HG02943 (cell line): ENCODE results near the gene TPM1.
"Not testable (repeated sequence)": the region's sequence is repeated elsewhere in the genome, so short reads cannot be mapped to it uniquely, and the experiment has no call there.

Source experiments
- ATAC-seq: cut with Tn5 transposase; IDR thresholded peaks from one replicate; pipeline ENCODE4 v1.9.1; 2021; ENCODE audit warnings: mild to moderate bottlenecking, low read depth, moderate library complexity; ENCODE audit not compliant: unreplicated experiment

The TPM1 gene

GRCh38 chr15:63041974-63042876 lies at the start of gene TPM1:
Gene TPM1, plus strand, starts transcription at chr15:63042747. Its CDS starts 83 bp downstream, at chr15:63042830.
- ATAC-seq: no peak

- ATAC-seq: no peak
These were observed 49.5 kb upstream of the TPM1 start for GRCh38 chr15:62993066-62993465.

DNA sequence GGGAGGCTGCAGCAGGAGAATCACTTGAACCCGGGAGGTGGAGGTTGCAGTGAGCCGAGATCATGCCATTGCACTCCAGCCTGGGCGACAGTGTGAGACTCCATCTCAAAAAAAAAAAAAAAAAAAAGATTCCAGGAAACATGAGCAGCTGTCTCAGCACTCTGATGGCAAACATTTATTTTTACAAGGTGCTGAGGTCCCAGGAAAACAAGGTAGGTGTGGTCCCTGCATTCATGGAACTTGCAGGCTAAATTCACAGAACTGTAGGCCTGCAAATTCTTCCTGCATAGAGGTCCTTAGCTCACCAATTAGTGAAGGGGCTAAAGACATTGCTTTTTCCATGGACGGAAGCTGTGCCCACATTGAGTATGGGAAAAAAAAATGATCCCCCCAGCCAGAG lies 48.9 kb upstream of the TPM1 start:
- not testable (repeated sequence) for ATAC-seq

- ATAC-seq: no peak
These were observed 48.1 kb upstream of the TPM1 start for GRCh38 chr15:62994439-62994838.

DNA sequence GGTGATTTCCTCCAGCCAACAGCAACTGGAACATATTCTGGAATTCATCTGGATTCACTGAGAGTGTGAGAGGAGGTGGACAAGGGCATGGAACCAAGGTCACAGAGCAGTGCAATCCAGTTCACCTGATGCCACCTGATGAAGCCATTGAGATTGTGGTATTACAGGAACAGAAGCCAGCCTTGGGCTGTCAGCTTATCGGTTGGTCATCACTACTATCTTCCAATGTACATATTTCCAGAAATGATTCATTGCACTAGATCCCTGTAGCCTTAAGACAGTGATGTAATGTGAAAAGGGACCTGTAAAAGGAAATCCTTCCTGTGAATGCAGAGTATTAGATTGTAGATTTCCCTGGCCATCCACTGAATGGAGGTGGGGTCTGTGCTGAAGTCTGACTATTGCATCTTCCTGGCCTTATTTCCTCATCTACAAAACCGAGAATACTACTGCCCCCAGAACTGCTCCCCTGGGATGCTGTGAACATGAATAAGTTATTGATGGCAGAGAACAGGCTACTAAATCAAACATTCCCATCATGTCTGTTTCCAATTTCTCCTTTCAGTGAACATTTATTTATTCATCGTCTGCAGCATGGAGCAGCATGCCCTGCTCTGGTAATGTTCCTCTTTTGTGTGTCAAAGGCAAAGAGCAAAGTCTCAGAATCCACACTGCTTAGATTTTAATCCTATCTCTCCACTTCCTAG lies 47.4 kb upstream of the TPM1 start:
- ATAC-seq: no peak

- no peak for ATAC-seq
These were observed 45.1 kb upstream of the TPM1 start for GRCh38 chr15:62997441-62997840.

- ATAC-seq: no peak
These were observed 44.2 kb upstream of the TPM1 start for GRCh38 chr15:62998262-62998890.

GRCh38 chr15:62999178-62999577 lies 43.4 kb upstream of the TPM1 start:
- no peak for ATAC-seq

GRCh38 chr15:62999923-63000561 lies 42.5 kb upstream of the TPM1 start:
- ATAC-seq: no peak

DNA sequence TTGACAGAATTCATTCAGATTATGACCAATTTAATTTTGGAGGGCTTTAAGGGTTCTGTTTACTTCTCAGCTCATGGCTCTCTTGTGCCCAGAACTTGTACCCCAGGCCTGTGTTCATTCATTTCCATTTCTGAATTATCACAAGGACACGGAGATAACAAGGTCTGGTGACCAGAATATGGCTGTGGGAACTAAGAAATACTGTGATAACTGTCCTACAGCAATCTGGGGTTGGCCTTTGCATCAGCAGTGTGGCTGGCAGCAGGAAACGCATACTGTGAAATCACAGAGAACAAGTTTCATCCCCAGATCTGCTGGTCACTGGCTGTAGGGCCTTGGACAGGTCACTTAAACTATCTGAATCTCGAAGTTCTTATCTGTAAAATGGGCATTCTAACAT lies 41.8 kb upstream of the TPM1 start:
- no peak for ATAC-seq

- ATAC-seq: no peak
These were observed 38.3 kb upstream of the TPM1 start for GRCh38 chr15:63004211-63004610.

DNA sequence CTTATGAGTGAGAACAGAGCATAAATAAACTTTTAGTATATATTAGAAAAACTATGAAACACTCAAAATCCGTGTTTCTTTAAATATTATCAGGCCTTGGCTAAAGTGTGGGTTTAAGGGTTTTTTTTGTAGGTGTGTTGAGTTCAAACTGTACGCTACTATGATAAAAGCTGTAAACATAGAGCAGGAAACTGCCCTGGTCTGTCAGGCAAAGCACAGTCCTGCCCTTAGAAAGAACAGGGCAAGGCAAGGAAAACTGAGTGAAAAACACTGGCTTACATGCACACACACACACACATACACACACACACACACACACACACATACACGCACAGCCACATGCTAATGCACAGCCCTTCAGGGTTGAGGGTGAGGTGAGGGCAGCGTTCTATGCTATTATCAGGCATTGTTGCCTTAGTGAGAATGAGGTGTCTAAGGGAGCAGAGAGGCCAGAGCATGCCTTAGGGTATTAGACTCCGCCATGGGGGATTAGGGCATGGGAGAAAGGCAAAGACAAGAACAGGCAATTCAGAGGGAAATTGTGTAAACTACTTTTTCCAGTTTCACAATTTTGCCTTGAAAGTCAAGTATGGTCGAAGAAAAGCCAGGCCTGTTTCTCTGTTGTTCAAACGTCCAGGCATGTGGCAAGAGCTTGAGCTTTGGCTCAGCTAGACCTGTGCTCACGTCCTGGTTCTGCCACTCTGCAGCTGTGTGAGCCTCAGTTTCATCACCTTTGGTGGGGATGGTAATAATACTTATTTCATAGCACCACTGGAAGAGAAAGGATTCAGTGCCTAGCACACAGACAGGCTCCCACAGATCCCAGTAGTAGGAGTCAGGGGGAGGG lies 36.3 kb upstream of the TPM1 start:
- no peak for ATAC-seq

DNA sequence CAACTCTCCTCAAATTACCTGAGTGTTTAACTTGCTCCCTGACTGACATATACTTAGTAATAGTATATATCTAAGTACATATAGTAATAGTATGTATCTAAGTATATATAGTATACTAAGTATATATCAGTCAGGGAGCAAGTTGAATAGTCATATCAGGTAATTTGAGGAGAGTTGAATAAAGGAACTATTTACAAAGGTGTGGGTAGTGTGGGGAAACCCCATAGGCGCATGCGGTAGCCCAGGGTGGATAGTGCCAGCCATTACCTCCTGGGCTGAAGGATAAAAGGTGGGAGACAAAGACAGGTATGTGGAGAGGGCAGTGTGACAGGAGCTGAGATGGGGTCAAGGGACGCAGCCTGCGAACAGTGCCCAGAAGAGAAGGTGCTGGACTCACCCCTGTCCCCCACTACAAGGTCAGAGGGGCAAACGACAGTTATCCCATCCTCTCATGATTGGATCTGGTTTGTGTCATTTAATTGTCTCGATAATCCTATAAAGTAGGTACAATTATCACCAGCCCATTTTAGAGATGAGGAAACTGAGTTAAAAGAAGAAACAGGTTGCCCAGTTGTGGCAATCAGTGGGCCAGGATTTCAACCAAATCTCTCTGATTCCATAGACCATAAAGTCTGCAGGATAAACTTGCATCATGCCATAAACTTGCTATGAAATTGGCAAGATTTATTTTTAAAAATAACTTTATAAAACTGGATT lies 34.1 kb upstream of the TPM1 start:
- no peak for ATAC-seq

GRCh38 chr15:63010386-63010785 lies 32.2 kb upstream of the TPM1 start:
- ATAC-seq: no peak

DNA sequence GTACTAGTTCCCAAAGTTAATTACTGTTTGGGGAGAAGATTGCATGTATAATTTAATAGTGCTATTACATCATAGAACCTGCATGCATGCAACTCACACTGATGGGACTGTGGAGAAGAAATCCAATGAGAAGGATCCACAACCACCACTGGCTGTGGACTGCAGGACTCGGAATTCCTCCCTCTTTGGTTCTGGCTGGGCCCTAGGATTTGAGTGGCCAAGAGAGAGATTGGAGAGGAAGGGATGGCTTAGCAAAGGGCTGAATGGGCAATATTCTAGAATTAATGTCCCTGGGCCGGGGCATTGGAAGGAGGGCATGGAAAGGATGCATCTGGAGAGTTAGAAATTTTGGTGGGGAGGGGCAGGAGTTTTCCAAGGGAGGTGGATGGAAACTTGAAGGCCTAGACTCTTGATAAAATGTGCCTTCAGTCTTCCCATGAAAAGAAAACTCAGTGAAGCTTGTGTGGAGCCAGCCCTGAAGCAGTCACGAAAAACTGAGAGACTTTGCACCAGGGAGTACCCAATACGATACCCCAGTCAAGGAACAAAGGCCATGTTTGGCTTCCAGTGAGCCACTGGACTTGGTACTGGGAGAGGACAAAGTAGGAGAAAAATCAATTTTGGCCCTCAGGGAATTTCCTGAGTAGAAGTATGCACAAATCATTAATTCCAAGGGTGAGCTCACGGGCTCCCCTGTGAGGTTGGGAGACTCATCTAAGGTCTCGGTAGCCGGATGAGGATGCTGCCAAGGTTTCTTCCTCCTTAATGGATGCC lies 31.4 kb upstream of the TPM1 start:
- no peak for ATAC-seq

DNA sequence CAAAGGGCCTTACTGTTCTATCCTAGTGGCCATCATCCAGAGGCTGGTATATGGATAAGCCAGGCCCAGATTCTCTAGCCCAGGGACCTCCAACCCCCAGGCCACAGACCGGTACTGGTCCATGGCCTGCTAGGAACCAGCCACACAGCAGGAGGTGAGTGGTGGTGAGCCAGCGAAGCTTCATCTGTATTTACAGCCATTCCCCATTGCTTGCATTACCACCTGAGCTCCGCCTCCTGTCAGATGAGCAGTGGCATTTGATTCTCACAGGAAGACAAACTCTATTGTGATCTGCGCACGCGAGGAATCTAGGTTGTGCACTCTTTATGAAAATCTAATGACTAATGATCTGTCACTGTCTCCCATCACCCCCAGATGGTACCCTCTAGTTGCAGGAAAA lies 30.1 kb upstream of the TPM1 start:
- no peak for ATAC-seq

DNA sequence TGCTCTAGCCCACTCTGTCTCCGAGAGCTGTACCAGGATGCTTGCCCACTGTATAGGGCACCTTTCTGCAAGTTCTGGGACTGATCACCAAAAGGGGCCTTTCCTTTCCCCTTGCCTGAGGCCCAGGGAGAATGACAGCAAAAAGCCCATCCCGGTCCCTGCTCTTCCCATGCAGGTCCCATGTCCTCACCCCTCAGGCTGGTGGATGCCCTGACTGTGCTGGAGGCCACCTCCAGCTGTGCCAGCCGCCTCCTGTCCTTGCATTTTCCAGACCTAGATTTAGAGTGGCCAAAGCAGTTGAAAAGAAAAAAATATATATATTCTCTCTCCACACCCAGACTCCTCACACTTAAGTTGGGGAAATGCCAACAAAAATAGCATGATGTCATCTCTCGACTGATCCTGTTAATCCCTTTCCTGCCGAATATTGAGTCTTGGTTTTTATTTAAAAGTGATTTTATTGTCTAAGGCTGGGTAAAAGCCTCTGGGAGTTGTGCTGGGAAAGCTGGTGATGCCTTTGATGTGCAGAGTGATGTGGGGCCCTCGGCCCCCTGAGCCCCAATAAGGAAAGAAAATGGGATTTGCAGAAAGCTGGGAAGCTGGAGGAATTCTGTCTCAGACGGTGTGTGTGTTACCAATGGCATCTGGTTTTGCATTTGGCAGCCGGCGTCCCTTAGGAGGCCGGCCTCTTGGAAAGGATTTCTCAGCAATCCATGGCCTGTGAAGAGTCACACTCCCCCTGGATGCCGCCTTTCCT lies 29.3 kb upstream of the TPM1 start:
- no peak for ATAC-seq

DNA sequence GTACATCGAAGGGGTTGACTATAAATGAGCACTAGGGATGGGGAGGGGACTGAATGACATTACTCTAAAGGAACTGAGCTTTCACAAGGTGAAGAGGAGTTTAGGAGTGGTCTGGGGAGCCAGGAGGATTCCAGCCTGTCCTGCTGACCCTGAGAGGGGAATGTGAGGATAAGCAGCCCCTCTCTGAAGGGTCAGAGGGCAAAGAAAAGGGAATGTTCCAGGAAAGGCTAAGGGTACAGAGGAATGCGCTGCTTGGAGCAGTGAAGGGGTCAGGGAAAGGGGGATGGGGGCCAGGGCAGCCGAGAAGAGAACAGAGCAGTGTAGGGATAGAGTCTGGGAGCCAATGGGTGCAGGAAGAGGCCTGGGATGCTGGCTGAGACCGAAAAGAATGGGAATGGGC lies 28.0 kb upstream of the TPM1 start:
- ATAC-seq: no peak
